ENCODE results near the gene RASGEF1C. TPM values are rescaled to one million over a fixed set of nuclear protein-coding genes. Genes with fewer than 3 reads are reported as not detected.
A peak's percentile ranks its signal among the peaks of the same experiment; 100 is the strongest.

Gene RASGEF1C
- total and polyA plus RNA-seq, 2 of the 13 experiments (the other 11 are each of a cell fraction or from before 2014, with no cell fraction given), result not detected

DNA sequence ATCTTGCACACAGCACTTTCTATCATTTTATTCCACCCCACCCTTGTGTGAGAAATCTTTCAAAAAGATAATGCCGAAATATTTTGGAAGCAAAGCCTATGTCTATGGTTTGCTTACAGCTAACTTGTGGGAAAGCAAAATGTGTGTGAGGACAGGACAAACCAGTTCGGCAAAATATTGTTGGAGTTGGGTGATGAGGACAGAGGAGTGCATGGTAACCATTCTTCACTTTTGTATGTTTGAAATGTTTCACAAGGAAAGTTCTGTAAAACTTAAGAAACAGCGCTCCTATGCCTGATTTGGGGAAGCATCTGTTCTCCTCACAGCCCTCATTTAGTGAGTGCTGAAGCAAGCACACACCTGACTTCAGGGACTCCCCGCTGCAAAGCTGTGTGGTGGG, 75.5 kb downstream of the RASGEF1C start:
- no peak overlapping the region for H3K4me3 ChIP-seq (replicated peaks in 1 of 3; ENCODE audit: insufficient read depth in 1 of 3, low read depth in 2 of 3, low read length in 3 of 3)
- ATAC-seq (no peak), FAIRE-seq (no peak), DNase-seq (ENCODE audit: low spot score) (no peak)
- H4K20me1 ChIP-seq (ENCODE audit: insufficient read depth, low read length), result no peaks in the 10 kb centered on the region
- H3K9ac ChIP-seq (ENCODE audit: insufficient read depth, low read depth, low read length), result no peak overlapping the region
- CTCF ChIA-PET (ENCODE audit: low intra/inter-chr PET ratio, low total read pairs), result no interaction called here
- intact Hi-C loops (cut with micrococcal nuclease; ENCODE audit: unreplicated experiment), result no loop called here
- no peak overlapping the region for H3K4me2 ChIP-seq (ENCODE audit: low read depth, low read length)
- H3K9me3 ChIP-seq (ENCODE audit: low read length), result no peaks in the 10 kb centered on the region
- no TSS peak for BruUV-seq (replicated peaks)
- POLR2A ChIA-PET, result no interaction called here
- H2AFZ ChIP-seq (ENCODE audit: low read length), result no peak overlapping the region
- no peaks in the 10 kb centered on the region for H3K36me3 ChIP-seq (replicated peaks in 1 of 2; ENCODE audit: control insufficient read depth in 1 of 2, insufficient read depth in 2 of 2, low read length in 2 of 2)
- H3K27me3 ChIP-seq (ENCODE audit: control insufficient read depth in 1 of 2, insufficient read depth in 2 of 2, low read length in 2 of 2), result peaks cover 9 to 62% of the 10 kb centered on the region in 2 experiments
- in situ Hi-C loops (cut with HindIII; ENCODE audit: extremely low pct_ligation_motif_present, low pct_unique_long_range_greater_than_20kb), result loop anchor here (5.0 kb wide), 1 partner anchor 74 kb away; the partner anchor contains the start of gene RASGEF1C
- no peaks in the 10 kb centered on the region for H3K79me2 ChIP-seq (ENCODE audit: insufficient read depth, low read length)
- WGBS (ENCODE audit: low lambda C conversion rate), result 58% methylated on average over 3 of the region's 4 CpGs
- H3K4me1 ChIP-seq (ENCODE audit: insufficient read depth, low read length), result no peaks in the 10 kb centered on the region
- H3K27ac ChIP-seq (ENCODE audit: extremely low read length, insufficient read depth, low read length), result no peak overlapping the region
- TF ChIP-seq, protein P1, sequence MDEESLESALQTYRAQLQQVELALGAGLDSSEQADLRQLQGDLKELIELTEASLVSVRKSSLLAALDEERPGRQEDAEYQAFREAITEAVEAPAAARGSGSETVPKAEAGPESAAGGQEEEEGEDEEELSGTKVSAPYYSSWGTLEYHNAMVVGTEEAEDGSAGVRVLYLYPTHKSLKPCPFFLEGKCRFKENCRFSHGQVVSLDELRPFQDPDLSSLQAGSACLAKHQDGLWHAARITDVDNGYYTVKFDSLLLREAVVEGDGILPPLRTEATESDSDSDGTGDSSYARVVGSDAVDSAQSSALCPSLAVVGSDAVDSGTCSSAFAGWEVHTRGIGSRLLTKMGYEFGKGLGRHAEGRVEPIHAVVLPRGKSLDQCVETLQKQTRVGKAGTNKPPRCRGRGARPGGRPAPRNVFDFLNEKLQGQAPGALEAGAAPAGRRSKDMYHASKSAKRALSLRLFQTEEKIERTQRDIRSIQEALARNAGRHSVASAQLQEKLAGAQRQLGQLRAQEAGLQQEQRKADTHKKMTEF (CRISPR knock-in tag; IDR thresholded peaks at IDR 0.05), result no peak
- no peak for TF ChIP-seq U2AF2 (IDR thresholded peaks at IDR 0.05; ENCODE audit: low read depth, low read length)
- no peak for TF ChIP-seq NBN (conservative IDR thresholded peaks at IDR 0.05)
- no peak for TF ChIP-seq ZNF782 (CRISPR knock-in tag; IDR thresholded peaks at IDR 0.05; ENCODE audit: borderline replicate concordance)
- TF ChIP-seq ZNF878 (CRISPR knock-in tag; IDR thresholded peaks at IDR 0.05), result no peak
- no peak for TF ChIP-seq RXRA (CRISPR knock-in tag; IDR thresholded peaks at IDR 0.05)
- no peak for TF ChIP-seq MBD4 (IDR thresholded peaks at IDR 0.05; ENCODE audit: borderline replicate concordance, low read length)
- TF ChIP-seq PCBP2 (optimal IDR thresholded peaks at IDR 0.05; ENCODE audit: low read depth, low read length, poor library complexity, severe bottlenecking), result no peak
- TF ChIP-seq ELF1 (CRISPR knock-in tag; IDR thresholded peaks at IDR 0.05), result no peak

DNA sequence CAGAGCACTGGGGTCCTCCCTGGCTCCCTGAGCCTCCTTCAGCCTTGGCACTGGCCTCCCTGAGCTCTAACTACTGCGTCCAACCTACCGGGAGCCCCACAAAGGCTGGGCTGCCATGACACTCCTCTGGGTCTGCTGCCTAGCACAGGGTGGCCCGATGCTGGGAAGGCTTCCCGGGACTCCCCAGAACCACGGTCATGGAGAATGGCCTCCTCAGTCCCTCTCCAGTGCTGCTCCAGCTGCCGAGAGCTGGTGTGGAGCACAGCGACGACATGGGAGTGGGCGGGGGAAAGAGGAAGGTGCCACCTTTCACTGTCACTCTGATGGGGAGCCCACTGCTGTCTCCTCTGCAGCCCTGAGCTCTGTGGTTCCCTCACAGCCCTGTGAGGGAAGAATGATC, 76.0 kb downstream of the RASGEF1C start:
- CTCF ChIA-PET (ENCODE audit: low intra/inter-chr PET ratio, low total read pairs), result no interaction called here
- DNase-seq (ENCODE audit: low spot score) (no peak), FAIRE-seq (no peak), ATAC-seq (no peak)
- TF ChIP-seq SP1 (IDR thresholded peaks at IDR 0.05) (no peak), SP1 (CRISPR knock-in tag; IDR thresholded peaks at IDR 0.05) (no peak), ZNF768 (CRISPR knock-in tag; IDR thresholded peaks at IDR 0.05) (peak; percentile 59; the same call in 1 of the 2 replicates), ZNF549 (CRISPR knock-in tag; IDR thresholded peaks at IDR 0.05) (no peak), TOPORS (CRISPR knock-in tag; IDR thresholded peaks at IDR 0.05) (no peak), KLF12 (CRISPR knock-in tag; IDR thresholded peaks at IDR 0.05; ENCODE audit: borderline replicate concordance) (no peak), PCBP2 (optimal IDR thresholded peaks at IDR 0.05; ENCODE audit: low read depth, low read length, poor library complexity, severe bottlenecking) (no peak)
- TF ChIP-seq, protein P2, sequence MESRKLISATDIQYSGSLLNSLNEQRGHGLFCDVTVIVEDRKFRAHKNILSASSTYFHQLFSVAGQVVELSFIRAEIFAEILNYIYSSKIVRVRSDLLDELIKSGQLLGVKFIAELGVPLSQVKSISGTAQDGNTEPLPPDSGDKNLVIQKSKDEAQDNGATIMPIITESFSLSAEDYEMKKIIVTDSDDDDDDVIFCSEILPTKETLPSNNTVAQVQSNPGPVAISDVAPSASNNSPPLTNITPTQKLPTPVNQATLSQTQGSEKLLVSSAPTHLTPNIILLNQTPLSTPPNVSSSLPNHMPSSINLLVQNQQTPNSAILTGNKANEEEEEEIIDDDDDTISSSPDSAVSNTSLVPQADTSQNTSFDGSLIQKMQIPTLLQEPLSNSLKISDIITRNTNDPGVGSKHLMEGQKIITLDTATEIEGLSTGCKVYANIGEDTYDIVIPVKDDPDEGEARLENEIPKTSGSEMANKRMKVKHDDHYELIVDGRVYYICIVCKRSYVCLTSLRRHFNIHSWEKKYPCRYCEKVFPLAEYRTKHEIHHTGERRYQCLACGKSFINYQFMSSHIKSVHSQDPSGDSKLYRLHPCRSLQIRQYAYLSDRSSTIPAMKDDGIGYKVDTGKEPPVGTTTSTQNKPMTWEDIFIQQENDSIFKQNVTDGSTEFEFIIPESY (CRISPR knock-in tag; IDR thresholded peaks at IDR 0.05), result no peak
- TF ChIP-seq, protein P3, sequence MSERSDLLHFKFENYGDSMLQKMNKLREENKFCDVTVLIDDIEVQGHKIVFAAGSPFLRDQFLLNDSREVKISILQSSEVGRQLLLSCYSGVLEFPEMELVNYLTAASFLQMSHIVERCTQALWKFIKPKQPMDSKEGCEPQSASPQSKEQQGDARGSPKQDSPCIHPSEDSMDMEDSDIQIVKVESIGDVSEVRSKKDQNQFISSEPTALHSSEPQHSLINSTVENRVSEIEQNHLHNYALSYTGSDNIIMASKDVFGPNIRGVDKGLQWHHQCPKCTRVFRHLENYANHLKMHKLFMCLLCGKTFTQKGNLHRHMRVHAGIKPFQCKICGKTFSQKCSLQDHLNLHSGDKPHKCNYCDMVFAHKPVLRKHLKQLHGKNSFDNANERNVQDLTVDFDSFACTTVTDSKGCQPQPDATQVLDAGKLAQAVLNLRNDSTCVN (CRISPR knock-in tag; IDR thresholded peaks at IDR 0.05; ENCODE audit: borderline replicate concordance), result no peak
- H3K36me3 ChIP-seq (replicated peaks in 1 of 2; ENCODE audit: control insufficient read depth in 1 of 2, insufficient read depth in 2 of 2, low read length in 2 of 2), result no peaks in the 10 kb centered on the region
- BruUV-seq (replicated peaks), result no TSS peak
- no peaks in the 10 kb centered on the region for H4K20me1 ChIP-seq (ENCODE audit: insufficient read depth, low read length)
- H3K4me3 ChIP-seq (replicated peaks in 1 of 3; ENCODE audit: insufficient read depth in 1 of 3, low read depth in 2 of 3, low read length in 3 of 3), result no peak overlapping the region
- in situ Hi-C loops (cut with HindIII; ENCODE audit: extremely low pct_ligation_motif_present, low pct_unique_long_range_greater_than_20kb), result loop anchor here (5.0 kb wide), 1 partner anchor 74 kb away; the partner anchor contains the start of gene RASGEF1C
- no peaks in the 10 kb centered on the region for H3K79me2 ChIP-seq (ENCODE audit: insufficient read depth, low read length)
- H3K27me3 ChIP-seq (ENCODE audit: control insufficient read depth in 1 of 2, insufficient read depth in 2 of 2, low read length in 2 of 2), result peaks cover 7 to 62% of the 10 kb centered on the region in 2 experiments
- H2AFZ ChIP-seq (ENCODE audit: low read length), result no peak overlapping the region
- H3K9me3 ChIP-seq (ENCODE audit: low read length), result no peaks in the 10 kb centered on the region
- no peak overlapping the region for H3K4me2 ChIP-seq (ENCODE audit: low read depth, low read length)
- no peaks in the 10 kb centered on the region for H3K4me1 ChIP-seq (ENCODE audit: insufficient read depth, low read length)
- POLR2A ChIA-PET, result no interaction called here
- H3K27ac ChIP-seq (ENCODE audit: extremely low read length, insufficient read depth, low read length), result no peak overlapping the region
- no peak overlapping the region for H3K9ac ChIP-seq (ENCODE audit: insufficient read depth, low read depth, low read length)
- 7% methylated on average over 3 of the region's 9 CpGs for WGBS (ENCODE audit: low lambda C conversion rate)
- intact Hi-C loops (cut with micrococcal nuclease; ENCODE audit: unreplicated experiment), result no loop called here
